OCI-LY7 (cell line): ENCODE results near the gene SRRM2.

ENCODE experiments used
- CTCF ChIP-seq: fragments of 200-600 bp; sonication (generic); conservative IDR thresholded peaks from 2 replicates; pipeline ENCODE4 v1.5.1; 2014; ENCODE audit warnings: mild to moderate bottlenecking, antibody characterized with exemption, low read length, moderate library complexity, mixed read lengths
- EZH2phosphoT487 ChIP-seq: fragments of 200-600 bp; sonication (generic); IDR thresholded peaks from 2 replicates; pipeline ENCODE4 v1.6.1; 2018; ENCODE audit warnings: low read depth, borderline replicate concordance, mild to moderate bottlenecking, mixed run types, antibody characterized with exemption, low read length, moderate library complexity, mixed read lengths

GRCh38 chr16:2785101-2785991, 32.9 kb downstream of the SRRM2 start:
- peak; percentile 58 for TF ChIP-seq CTCF
- TF ChIP-seq EZH2phosphoT487, result no peak
